ENCODE data around the gene IGSF9B.

IGSF9B gene

GRCh38 chr11:133964356-133964755 lies 7.6 kb upstream of the IGSF9B start:
- Histone ChIP-seq H3K4me3 (no peak overlapping the region), H3K27ac (no peak overlapping the region)

DNA sequence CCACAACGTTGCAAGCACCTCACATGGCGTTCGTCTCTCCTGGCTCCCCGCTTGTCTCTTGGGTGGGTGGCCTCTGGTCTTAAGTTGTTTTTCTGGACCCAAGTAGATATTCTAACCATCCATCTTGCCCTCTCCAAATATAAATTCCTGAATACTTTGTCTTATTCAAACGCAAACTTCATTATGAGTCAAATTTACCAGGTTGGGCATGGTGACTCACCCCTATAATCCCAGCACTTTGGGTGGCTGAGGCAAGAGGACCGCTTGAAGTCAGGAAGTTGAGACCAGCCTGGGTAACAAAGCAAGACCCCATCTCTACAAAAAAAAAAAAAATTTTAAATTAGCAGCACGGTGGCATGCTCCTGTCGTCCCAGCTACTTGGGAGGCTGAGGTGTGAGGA lies 5.1 kb upstream of the IGSF9B start:
- no peak overlapping the region for H3K4me3 ChIP-seq
- H3K27ac ChIP-seq = no peak overlapping the region

DNA sequence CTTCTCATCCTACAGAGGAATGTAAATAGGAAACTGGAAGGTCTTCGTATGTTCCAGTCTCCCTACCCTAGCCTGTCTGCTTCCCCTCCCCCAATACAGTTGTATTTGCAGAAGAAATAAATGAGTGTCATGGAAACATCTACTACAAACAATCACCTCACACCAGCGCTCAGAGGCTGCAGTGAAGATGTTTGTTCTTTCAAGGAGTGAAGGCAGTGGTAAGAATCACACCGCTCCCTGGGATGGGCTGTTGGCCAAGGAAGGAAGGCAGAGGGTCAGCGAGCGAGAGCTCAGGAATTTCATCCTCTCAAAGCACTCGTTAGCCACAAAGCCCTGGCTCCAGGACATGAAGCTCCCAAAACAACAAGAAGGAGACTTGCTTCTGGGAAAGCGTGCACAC lies 1.1 kb upstream of the IGSF9B start:
- Histone ChIP-seq H3K4me3 (peak overlapping the region in 1 of 7 experiments; percentile 59), H3K27ac (no peak overlapping the region)

DNA sequence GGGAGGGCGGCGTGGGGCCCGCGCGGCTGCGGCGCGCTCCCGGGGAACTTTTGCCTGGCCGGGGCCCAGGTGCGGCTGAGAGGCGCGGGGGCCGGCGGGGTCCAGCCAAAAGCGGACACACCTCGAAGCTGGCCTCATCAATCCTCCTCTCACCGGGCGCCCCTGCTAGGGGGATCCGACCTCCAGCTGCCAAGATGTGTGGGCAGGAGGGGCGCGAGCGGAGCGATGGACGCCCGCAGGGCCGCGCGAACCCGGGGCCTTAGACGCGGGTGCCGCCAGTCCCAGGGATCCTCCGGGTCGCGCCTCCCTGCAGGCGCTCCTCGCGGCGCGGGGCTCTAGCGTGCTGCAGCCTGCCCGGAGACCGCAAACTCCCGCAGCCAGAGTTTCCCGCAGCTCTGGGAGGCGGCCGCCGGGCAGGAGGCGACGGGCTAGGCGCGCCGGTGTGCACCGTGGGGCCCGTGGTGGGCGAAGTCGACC lies 785 bp downstream of the IGSF9B start:
- Histone ChIP-seq H3K4me3 (peak overlapping the region; percentile 39 to 59 (median 47)), H3K27ac (peak overlapping the region in 3 of 21 experiments; percentile 10 to 29 (median 12))

- Histone ChIP-seq H3K4me3 (peak overlapping the region; percentile 39 to 59 (median 47)), H3K27ac (no peak overlapping the region)
Observed at GRCh38 chr11:133955081-133955891, 1.5 kb downstream of the IGSF9B start.

DNA sequence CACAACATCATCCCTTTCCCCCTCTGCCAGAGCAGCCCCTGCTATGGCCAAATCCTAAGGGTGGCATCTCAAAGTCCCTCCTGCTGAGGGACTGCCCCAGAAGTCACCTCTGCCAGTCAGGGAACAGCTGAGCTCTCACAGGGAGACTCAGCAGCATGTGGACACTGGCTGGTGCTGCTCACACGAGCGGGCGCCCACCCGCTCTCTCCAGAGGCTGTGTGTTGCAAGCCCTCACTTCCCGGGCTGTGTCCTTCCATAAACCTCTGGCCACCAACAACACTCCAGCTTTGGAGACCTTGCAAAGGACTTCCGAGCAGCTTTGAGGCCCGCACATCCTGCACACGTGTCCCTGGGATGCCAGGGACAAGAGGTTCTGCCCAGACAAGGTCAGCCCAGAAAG lies 2.8 kb downstream of the IGSF9B start:
- no peak overlapping the region for H3K4me3 ChIP-seq
- H3K27ac ChIP-seq = no peak overlapping the region

DNA sequence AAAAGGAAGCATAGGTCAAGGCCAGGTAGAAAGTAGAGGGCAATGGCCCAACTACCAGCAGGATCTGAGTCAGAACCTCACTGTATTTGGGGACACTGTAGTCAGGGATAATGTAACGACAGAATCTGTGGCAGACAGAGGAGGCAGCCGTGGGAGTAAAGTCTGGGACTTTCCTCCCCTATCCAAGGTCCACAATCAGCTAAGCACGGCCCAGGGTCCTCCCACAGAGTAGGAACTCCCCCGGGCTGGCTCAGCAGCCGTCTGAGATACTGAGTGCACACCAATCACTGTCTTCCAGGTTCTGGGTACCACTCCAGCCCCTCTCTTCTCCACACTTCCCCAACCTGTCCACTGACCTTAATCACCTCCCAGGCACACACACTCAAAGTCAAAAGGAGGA lies 3.2 kb downstream of the IGSF9B start:
- Histone ChIP-seq H3K4me3 (no peak overlapping the region), H3K27ac (no peak overlapping the region)

DNA sequence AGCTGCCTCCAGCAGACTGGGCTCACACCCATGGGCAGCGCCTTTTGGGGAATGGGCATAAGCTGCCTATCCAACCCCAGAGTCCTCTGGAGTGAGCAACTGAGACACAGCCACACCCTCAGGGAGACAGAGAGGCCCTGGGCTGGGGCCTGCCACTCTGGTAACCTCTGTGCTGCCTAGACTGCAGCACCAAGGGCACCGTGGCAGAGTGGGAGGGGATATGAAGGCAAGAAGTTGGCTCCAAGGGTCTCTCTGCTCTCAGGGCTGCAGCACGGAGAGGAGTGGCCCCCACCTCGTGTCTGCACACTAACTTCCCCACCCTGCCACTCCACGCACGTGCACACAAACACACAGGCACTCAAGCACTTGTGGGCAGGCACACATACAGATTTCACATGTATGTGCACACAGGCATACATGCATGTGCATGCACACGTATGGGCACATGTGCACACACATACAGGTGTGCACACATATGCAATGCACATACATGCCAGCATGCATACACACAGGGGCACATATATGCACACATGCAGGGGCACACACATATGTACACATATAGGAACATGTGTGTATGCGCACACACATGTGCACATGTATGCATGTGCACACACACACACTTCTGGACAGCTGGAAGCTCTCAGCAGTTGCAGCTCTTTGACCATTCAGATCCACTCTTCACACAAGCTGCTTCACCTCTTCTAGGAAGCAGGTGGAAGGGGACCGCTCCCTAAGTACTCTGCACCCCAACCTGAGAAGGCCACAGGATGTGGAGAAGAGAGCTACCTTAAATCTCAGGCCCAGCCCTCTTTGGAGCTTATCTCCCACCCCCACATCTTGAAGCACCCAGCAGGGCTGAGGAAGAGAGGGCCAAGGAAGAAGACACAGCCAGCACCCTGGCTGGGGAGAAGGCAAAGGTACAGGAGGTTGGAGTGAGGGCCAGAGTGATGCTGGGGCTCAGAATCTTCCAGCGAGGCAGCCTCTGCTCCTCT lies 4.3 kb downstream of the IGSF9B start:
- no peak overlapping the region for H3K27ac ChIP-seq

GRCh38 chr11:133951327-133952198 lies 5.2 kb downstream of the IGSF9B start:
- Histone ChIP-seq H3K4me3 (peak overlapping the region in 1 of 7 experiments; percentile 19), H3K27ac (peak overlapping the region in 1 of 21 experiments; percentile 33)

More for the DNA sequence above, 4.3 kb downstream of the IGSF9B start:
- no peak overlapping the region for H3K4me3 ChIP-seq

- H3K4me3 ChIP-seq = peak overlapping the region in 1 of 7 experiments; percentile 19
- peak overlapping the region in 1 of 21 experiments; percentile 33 for H3K27ac ChIP-seq
Observed at GRCh38 chr11:133950874-133951326, 5.9 kb downstream of the IGSF9B start.

- Histone ChIP-seq H3K4me3 (no peak overlapping the region), H3K27ac (no peak overlapping the region)
Observed at GRCh38 chr11:133950421-133950820, 6.3 kb downstream of the IGSF9B start.

GRCh38 chr11:133949129-133949528 lies 7.6 kb downstream of the IGSF9B start:
- no peak overlapping the region for H3K27ac ChIP-seq

DNA sequence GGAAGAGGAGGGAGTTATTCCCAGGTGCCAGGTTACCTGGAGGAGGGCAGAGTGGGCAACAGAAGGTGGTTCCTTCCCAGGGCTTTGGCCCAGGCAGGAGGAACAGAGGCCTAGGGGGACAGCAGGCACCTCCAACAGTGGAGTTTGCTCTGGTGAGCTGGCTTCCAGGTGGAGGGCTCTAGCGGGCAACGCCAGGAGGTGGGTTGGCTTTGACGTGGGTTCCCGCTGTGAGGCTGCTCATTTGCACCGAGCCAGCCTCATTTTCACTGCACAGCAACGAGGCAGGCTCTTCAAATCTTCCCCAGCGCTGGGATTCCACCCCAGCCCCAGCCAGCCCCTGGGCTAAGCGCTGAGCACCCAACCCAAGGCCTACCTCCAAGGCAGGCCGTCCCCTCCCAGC lies 8.1 kb downstream of the IGSF9B start:
- no peak overlapping the region for H3K4me3 ChIP-seq
- H3K27ac ChIP-seq = no peak overlapping the region

More at GRCh38 chr11:133949129-133949528, 7.6 kb downstream of the IGSF9B start:
- no peak overlapping the region for H3K4me3 ChIP-seq

DNA sequence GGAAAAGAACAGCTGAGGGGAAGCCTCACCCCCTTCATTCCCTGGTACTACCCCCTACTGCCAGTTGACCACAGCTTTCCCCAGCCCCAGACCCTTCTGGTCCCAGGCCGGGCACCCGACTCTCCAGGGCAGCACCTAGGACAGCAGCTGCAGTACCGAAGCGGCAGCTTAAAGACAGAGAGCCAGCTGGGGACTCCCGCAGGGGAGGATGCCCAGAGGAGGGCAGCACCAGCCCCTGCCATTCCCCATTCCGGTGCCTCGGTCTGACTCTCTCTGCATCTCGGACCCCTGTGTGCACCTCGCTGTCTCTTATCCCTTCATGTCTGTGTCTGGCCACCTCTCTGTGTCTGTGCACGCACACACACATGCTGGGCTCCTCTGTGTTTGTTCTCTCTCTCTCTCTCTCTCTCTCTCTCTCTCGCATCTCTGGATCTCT lies 9.4 kb downstream of the IGSF9B start:
- no peak overlapping the region for H3K4me3 ChIP-seq
- no peak overlapping the region for H3K27ac ChIP-seq

GRCh38 chr11:133946541-133947318 lies 10.0 kb downstream of the IGSF9B start:
- H3K4me3 ChIP-seq = no peak overlapping the region
- peak overlapping the region in 1 of 21 experiments; percentile 51 for H3K27ac ChIP-seq

GRCh38 chr11:133946051-133946450 lies 10.7 kb downstream of the IGSF9B start:
- Histone ChIP-seq H3K27ac (peak overlapping the region in 5 of 21 experiments; percentile 21 to 73 (median 51)), H3K4me3 (no peak overlapping the region)

DNA sequence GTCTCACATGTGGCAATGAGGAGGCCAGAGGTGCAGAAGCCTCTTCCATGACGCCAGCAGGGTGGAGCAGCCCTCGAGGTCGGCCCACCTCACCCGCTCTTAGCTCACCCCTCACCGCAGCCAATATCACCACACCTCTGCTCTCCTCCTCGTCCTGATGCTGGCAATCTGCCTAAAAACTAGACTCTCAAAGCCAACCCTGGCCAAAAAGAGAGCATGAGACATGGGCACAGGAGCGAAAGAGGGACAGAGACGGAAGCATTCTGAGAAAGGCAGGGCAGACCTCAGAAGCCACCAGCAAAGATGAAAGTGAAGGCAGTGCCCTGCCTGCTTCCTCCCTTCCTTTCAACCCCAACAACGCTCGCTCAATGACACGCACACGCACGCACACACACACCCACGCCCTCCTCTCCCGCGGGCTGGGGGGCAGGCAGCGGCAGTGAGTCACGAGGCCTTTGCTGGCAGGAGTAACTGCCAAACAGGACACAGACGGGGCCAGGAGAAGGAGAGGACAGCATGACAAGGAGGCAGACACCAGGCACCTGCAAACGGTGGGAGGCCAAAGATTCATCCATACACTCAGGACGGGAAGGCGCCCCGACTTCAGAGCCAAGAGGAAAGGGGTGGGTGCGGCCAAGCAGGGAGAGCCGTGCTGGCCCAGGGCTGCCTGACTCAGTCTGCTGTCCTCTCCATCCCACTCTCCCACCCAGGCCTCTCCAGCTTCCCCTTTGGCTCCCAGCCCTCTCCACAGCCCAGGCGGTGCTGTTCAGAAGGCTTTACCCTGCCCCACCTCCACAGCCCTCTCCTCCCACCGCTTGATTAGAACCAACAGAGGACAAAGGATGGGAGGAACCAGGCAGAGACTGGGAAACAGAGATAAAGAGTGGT lies 11.4 kb downstream of the IGSF9B start:
- Histone ChIP-seq H3K27ac (peak overlapping the region in 15 of 21 experiments; percentile 2 to 73 (median 34)), H3K4me3 (peak overlapping the region in 3 of 7 experiments; percentile 6 to 10 (median 8))
